ENCODE data around the gene HSFX2. TPM values are rescaled to one million over a fixed set of nuclear protein-coding genes. Genes with fewer than 3 reads are reported as not detected.

The HSFX2 gene
- total RNA-seq, 1 experiment from 2014 or later = 0.26 TPM

DNA sequence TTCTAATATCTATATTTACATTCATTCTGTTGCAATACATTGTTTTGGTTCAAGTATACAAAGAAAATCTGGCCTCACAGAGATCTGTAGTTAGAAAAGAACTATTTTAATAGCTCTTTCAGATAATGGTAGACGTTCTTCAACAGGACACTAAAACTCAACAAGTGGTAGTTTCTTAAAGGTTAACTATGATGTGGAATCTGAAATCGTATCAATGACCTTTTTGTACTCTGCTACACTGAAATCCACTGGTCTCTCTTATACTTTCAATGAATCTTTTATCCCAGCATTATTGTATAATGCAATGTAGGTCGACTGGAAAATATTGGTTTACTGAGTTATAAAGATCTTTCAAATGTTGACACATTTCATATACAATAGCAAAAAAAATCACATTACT is 23.8 kb upstream of the HSFX2 start:
- Histone ChIP-seq H3K4me1 (ENCODE audit: control insufficient read depth, insufficient read depth, low read length) (no peaks in the 10 kb centered on the region), H3K4me3 (ENCODE audit: low read depth in 2 of 2, low read length in 2 of 2) (no peak overlapping the region), H3K27me3 (ENCODE audit: control insufficient read depth, insufficient read depth, low read length) (no peaks in the 10 kb centered on the region), H3K9me3 (ENCODE audit: control insufficient read depth, insufficient read depth, low read depth, low read length) (no peaks in the 10 kb centered on the region), H3K27ac (ENCODE audit: low read length) (no peak overlapping the region), H3K36me3 (ENCODE audit: control insufficient read depth, insufficient read depth, low read length) (no peaks in the 10 kb centered on the region)
- TF ChIP-seq, protein P1, sequence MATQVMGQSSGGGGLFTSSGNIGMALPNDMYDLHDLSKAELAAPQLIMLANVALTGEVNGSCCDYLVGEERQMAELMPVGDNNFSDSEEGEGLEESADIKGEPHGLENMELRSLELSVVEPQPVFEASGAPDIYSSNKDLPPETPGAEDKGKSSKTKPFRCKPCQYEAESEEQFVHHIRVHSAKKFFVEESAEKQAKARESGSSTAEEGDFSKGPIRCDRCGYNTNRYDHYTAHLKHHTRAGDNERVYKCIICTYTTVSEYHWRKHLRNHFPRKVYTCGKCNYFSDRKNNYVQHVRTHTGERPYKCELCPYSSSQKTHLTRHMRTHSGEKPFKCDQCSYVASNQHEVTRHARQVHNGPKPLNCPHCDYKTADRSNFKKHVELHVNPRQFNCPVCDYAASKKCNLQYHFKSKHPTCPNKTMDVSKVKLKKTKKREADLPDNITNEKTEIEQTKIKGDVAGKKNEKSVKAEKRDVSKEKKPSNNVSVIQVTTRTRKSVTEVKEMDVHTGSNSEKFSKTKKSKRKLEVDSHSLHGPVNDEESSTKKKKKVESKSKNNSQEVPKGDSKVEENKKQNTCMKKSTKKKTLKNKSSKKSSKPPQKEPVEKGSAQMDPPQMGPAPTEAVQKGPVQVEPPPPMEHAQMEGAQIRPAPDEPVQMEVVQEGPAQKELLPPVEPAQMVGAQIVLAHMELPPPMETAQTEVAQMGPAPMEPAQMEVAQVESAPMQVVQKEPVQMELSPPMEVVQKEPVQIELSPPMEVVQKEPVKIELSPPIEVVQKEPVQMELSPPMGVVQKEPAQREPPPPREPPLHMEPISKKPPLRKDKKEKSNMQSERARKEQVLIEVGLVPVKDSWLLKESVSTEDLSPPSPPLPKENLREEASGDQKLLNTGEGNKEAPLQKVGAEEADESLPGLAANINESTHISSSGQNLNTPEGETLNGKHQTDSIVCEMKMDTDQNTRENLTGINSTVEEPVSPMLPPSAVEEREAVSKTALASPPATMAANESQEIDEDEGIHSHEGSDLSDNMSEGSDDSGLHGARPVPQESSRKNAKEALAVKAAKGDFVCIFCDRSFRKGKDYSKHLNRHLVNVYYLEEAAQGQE (IDR thresholded peaks at IDR 0.05; ENCODE audit: insufficient read depth in 1 of 2, low read depth in 2 of 2, low read length in 1 of 2) = no peak
- TF ChIP-seq, protein P2, sequence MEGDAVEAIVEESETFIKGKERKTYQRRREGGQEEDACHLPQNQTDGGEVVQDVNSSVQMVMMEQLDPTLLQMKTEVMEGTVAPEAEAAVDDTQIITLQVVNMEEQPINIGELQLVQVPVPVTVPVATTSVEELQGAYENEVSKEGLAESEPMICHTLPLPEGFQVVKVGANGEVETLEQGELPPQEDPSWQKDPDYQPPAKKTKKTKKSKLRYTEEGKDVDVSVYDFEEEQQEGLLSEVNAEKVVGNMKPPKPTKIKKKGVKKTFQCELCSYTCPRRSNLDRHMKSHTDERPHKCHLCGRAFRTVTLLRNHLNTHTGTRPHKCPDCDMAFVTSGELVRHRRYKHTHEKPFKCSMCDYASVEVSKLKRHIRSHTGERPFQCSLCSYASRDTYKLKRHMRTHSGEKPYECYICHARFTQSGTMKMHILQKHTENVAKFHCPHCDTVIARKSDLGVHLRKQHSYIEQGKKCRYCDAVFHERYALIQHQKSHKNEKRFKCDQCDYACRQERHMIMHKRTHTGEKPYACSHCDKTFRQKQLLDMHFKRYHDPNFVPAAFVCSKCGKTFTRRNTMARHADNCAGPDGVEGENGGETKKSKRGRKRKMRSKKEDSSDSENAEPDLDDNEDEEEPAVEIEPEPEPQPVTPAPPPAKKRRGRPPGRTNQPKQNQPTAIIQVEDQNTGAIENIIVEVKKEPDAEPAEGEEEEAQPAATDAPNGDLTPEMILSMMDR (IDR thresholded peaks at IDR 0.05) = no peak
- TF ChIP-seq TCF7L2 (IDR thresholded peaks at IDR 0.05; ENCODE audit: low read depth, low read length) (no peak), SIN3A (IDR thresholded peaks at IDR 0.05; ENCODE audit: borderline replicate concordance, insufficient read depth, low read depth, low read length) (no peak), POLR2AphosphoS5 (IDR thresholded peaks at IDR 0.05; ENCODE audit: low read depth, low read length) (no peak)
- no peak for ATAC-seq
- intact Hi-C loops (cut with micrococcal nuclease; ENCODE audit: unreplicated experiment) (no loop called here), in situ Hi-C loops (cut with HindIII; ENCODE audit: low pct_unique_long_range_greater_than_20kb, low sequenced_read_pairs) (no loop called here)
- ChIA-PET POLR2A (no interaction called here), CTCF (no interaction called here)
- DNase-seq (ENCODE audit: low read depth, low spot score) = no peak
- BruUV-seq (replicated peaks) = no TSS peak

DNA sequence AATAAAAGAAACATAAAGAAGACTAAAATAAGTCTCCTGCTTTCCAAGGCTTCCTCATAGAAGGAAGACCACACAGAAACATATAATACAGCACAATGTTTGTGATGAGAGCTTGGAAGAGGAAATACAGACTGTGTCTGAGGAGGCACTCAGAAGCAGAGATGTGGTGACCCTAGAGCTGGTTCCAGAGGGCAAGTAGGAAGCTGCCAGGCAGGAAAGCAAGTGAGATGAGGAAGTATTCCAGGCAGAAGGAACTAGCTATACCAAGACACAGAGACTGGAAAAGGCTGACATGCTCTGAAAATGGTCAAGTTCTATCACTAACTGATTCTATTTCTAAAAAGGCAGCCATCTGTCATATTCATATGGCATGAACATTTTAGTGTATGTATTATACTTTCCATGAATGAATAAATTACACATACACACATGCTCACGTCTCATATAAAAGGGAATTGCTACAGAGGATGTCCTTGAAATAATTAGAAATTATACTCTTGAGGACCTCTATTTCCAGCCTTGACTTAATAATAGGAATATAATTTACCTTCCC is 16.6 kb upstream of the HSFX2 start:
- intact Hi-C loops (cut with micrococcal nuclease; ENCODE audit: unreplicated experiment) = no loop called here
- no peak overlapping the region for H3K4me3 ChIP-seq (ENCODE audit: low read depth in 2 of 2, low read length in 2 of 2)
- H3K4me1 ChIP-seq (ENCODE audit: control insufficient read depth, insufficient read depth, low read length) = no peaks in the 10 kb centered on the region
- no peaks in the 10 kb centered on the region for H3K9me3 ChIP-seq (ENCODE audit: control insufficient read depth, insufficient read depth, low read depth, low read length)
- CTCF ChIA-PET = no interaction called here
- no peaks in the 10 kb centered on the region for H3K36me3 ChIP-seq (ENCODE audit: control insufficient read depth, insufficient read depth, low read length)
- no peaks in the 10 kb centered on the region for H3K27me3 ChIP-seq (ENCODE audit: control insufficient read depth, insufficient read depth, low read length)
- in situ Hi-C loops (cut with HindIII; ENCODE audit: low pct_unique_long_range_greater_than_20kb, low sequenced_read_pairs) = no loop called here
- no peak for ATAC-seq
- DNase-seq (ENCODE audit: low read depth, low spot score) = no peak
- TF ChIP-seq SIN3A (IDR thresholded peaks at IDR 0.05; ENCODE audit: borderline replicate concordance, insufficient read depth, low read depth, low read length) = no peak
- no TSS peak for BruUV-seq (replicated peaks)
- no peak overlapping the region for H3K27ac ChIP-seq (ENCODE audit: low read length)
- POLR2A ChIA-PET = no interaction called here

DNA sequence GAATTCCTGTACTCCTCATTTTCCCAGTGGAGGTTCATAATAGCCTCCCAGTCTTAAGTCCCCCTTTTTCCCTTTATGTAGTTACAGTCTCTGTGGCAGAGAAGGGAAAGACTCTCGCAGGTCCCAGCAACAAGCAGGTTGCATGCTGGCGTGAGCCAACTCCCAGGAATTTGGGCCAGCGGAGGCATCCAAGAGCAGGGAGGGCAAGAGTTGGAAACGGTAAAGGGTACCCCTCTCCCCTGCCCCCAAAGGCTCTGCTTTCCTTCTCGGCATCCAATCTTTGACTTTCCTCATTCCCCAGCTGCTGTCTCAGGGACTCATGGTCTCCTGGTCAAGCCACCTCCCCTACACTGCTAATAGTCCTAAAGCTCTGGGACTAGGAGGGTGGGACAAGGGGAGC is 15.4 kb upstream of the HSFX2 start:
- Histone ChIP-seq H3K4me3 (ENCODE audit: low read depth in 2 of 2, low read length in 2 of 2) (no peak overlapping the region), H3K9me3 (ENCODE audit: control insufficient read depth, insufficient read depth, low read depth, low read length) (no peaks in the 10 kb centered on the region), H3K27me3 (ENCODE audit: control insufficient read depth, insufficient read depth, low read length) (no peaks in the 10 kb centered on the region), H3K4me1 (ENCODE audit: control insufficient read depth, insufficient read depth, low read length) (no peaks in the 10 kb centered on the region), H3K36me3 (ENCODE audit: control insufficient read depth, insufficient read depth, low read length) (no peaks in the 10 kb centered on the region), H3K27ac (ENCODE audit: low read length) (no peak overlapping the region)
- ATAC-seq (no peak), DNase-seq (ENCODE audit: low read depth, low spot score) (no peak)
- intact Hi-C loops (cut with micrococcal nuclease; ENCODE audit: unreplicated experiment) (no loop called here), in situ Hi-C loops (cut with HindIII; ENCODE audit: low pct_unique_long_range_greater_than_20kb, low sequenced_read_pairs) (no loop called here)
- no TSS peak for BruUV-seq (replicated peaks)
- TF ChIP-seq TCF7L2 (IDR thresholded peaks at IDR 0.05; ENCODE audit: low read depth, low read length) = no peak
- TF ChIP-seq, protein P2 (IDR thresholded peaks at IDR 0.05) = no peak
- TF ChIP-seq, protein P1 (IDR thresholded peaks at IDR 0.05; ENCODE audit: insufficient read depth in 1 of 2, low read depth in 2 of 2, low read length in 1 of 2) = no peak
- TF ChIP-seq SIN3A (IDR thresholded peaks at IDR 0.05; ENCODE audit: borderline replicate concordance, insufficient read depth, low read depth, low read length) = no peak
- TF ChIP-seq POLR2AphosphoS5 (IDR thresholded peaks at IDR 0.05; ENCODE audit: low read depth, low read length) = no peak
- ChIA-PET POLR2A (no interaction called here), CTCF (no interaction called here)

Measured in Panc1 (cell line).